OCI-LY3 (cell line): ENCODE results near the gene PARD3.

Experiments used
- H2AFZ ChIP-seq: fragments of 200-600, 300-600 bp; shearing (Covaris generic); 2 replicates; pipeline ENCODE4 v1.6.0; 2014; ENCODE audit warnings: antibody characterized with exemption, low read depth, low read length
- H3K27ac ChIP-seq: fragments of 200-600, 300-600 bp; sonication (generic); 2 replicates; pipeline ENCODE4 v1.5.1; 2014; ENCODE audit warnings: mild to moderate bottlenecking, low read length, moderate library complexity, mixed read lengths
- H3K27me3 ChIP-seq: fragments of 200-600, 300-600 bp; sonication (generic); 2 replicates; pipeline ENCODE4 v1.6.1; 2014; ENCODE audit warnings: low read depth, low read length, mixed read lengths
- H3K36me3 ChIP-seq: fragments of 200-600, 300-600 bp; sonication (generic); replicated peaks from 2 replicates; pipeline ENCODE3; 2014; ENCODE audit warnings: low read depth, low read length, mixed read lengths
- H3K4me1 ChIP-seq: fragments of 300-600, 200-600 bp; sonication (generic); 2 replicates; pipeline ENCODE4 v1.6.1; 2014; ENCODE audit warnings: low read length, mixed read lengths
- H3K4me2 ChIP-seq: fragments of 200-600, 300-600 bp; sonication (generic); 2 replicates; pipeline ENCODE4 v1.6.1; 2014; ENCODE audit warnings: low read length, mixed read lengths
- H3K4me3 ChIP-seq: fragments of 300-600, 200-600 bp; sonication (generic); 2 replicates; pipeline ENCODE4 v1.5.1; 2014; ENCODE audit warnings: antibody characterized with exemption, mild to moderate bottlenecking, low read length, moderate library complexity
- H3K79me2 ChIP-seq: fragments of 300-600, 200-600 bp; shearing (Covaris generic); 2 replicates; pipeline ENCODE4 v1.6.1; 2014; ENCODE audit warnings: mild to moderate bottlenecking, low read length, mixed read lengths
- H3K9ac ChIP-seq: fragments of 300-600, 200-600 bp; shearing (Covaris generic); 2 replicates; pipeline ENCODE4 v1.6.0; 2014; ENCODE audit warnings: mild to moderate bottlenecking, low read length, moderate library complexity
- H3K9me3 ChIP-seq: fragments of 200-600, 300-600 bp; shearing (Covaris generic); 2 replicates; pipeline ENCODE4 v1.6.1; 2014; ENCODE audit warnings: low read length, mixed read lengths; ENCODE audit not compliant: insufficient read depth
- H4K20me1 ChIP-seq: fragments of 200-600, 300-600 bp; sonication (generic); 2 replicates; pipeline ENCODE4 v1.6.1; 2016; ENCODE audit warnings: low read length, mixed read lengths; ENCODE audit not compliant: insufficient read depth
- EZH2phosphoT487 ChIP-seq: fragments of 200-600 bp; shearing (Covaris generic); IDR thresholded peaks from 2 replicates; pipeline ENCODE4 v1.6.1; 2018; ENCODE audit warnings: antibody characterized with exemption, mixed run types, low read depth
- TF ChIP-seq, protein P1 (sequence below): fragments of 200-600, 300-600 bp; sonication (generic); IDR thresholded peaks from 2 replicates; pipeline ENCODE4 v1.5.1; 2014; ENCODE audit warnings: antibody characterized with exemption, low read length, low read depth

Gene PARD3

GRCh38 chr10:34593930-34594329 lies 221.2 kb downstream of the PARD3 start:
- H3K4me3 ChIP-seq: no peak overlapping the region
- no peaks in the 10 kb centered on the region for H3K4me1 ChIP-seq
- no peak overlapping the region for H3K27ac ChIP-seq
- H3K36me3 ChIP-seq: no peaks in the 10 kb centered on the region
- no peak for TF ChIP-seq EZH2phosphoT487
- TF ChIP-seq, protein P1, sequence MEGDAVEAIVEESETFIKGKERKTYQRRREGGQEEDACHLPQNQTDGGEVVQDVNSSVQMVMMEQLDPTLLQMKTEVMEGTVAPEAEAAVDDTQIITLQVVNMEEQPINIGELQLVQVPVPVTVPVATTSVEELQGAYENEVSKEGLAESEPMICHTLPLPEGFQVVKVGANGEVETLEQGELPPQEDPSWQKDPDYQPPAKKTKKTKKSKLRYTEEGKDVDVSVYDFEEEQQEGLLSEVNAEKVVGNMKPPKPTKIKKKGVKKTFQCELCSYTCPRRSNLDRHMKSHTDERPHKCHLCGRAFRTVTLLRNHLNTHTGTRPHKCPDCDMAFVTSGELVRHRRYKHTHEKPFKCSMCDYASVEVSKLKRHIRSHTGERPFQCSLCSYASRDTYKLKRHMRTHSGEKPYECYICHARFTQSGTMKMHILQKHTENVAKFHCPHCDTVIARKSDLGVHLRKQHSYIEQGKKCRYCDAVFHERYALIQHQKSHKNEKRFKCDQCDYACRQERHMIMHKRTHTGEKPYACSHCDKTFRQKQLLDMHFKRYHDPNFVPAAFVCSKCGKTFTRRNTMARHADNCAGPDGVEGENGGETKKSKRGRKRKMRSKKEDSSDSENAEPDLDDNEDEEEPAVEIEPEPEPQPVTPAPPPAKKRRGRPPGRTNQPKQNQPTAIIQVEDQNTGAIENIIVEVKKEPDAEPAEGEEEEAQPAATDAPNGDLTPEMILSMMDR: no peak
- no peaks in the 10 kb centered on the region for H3K79me2 ChIP-seq
- no peak overlapping the region for H3K9ac ChIP-seq
- no peaks in the 10 kb centered on the region for H3K27me3 ChIP-seq
- H2AFZ ChIP-seq: no peak overlapping the region
- H3K4me2 ChIP-seq: no peak overlapping the region
- H3K9me3 ChIP-seq: no peaks in the 10 kb centered on the region
- no peaks in the 10 kb centered on the region for H4K20me1 ChIP-seq

GRCh38 chr10:34593374-34593890 lies 221.7 kb downstream of the PARD3 start:
- Histone ChIP-seq H3K36me3 (no peaks in the 10 kb centered on the region), H2AFZ (no peak overlapping the region), H3K4me3 (no peak overlapping the region), H4K20me1 (no peaks in the 10 kb centered on the region), H3K9me3 (no peaks in the 10 kb centered on the region), H3K4me2 (no peak overlapping the region), H3K4me1 (no peaks in the 10 kb centered on the region), H3K79me2 (no peaks in the 10 kb centered on the region), H3K27ac (no peak overlapping the region), H3K27me3 (0 out of 2 replicates have a peak, but pooled peaks cover 1% of the 10 kb centered on the region), H3K9ac (no peak overlapping the region)
- TF ChIP-seq, protein P1: no peak
- no peak for TF ChIP-seq EZH2phosphoT487

- no peak overlapping the region for H3K27ac ChIP-seq
- H3K4me1 ChIP-seq: no peaks in the 10 kb centered on the region
- H3K4me3 ChIP-seq: no peak overlapping the region
- H3K27me3 ChIP-seq: 0 out of 2 replicates have a peak, but pooled peaks cover 3% of the 10 kb centered on the region
- no peak overlapping the region for H2AFZ ChIP-seq
- no peak overlapping the region for H3K9ac ChIP-seq
- H3K36me3 ChIP-seq: no peaks in the 10 kb centered on the region
- H3K79me2 ChIP-seq: no peaks in the 10 kb centered on the region
- H4K20me1 ChIP-seq: no peaks in the 10 kb centered on the region
- no peaks in the 10 kb centered on the region for H3K9me3 ChIP-seq
- no peak overlapping the region for H3K4me2 ChIP-seq
- no peak for TF ChIP-seq EZH2phosphoT487
- TF ChIP-seq, protein P1: no peak
These were observed 224.3 kb downstream of the PARD3 start for GRCh38 chr10:34590793-34591192.

DNA sequence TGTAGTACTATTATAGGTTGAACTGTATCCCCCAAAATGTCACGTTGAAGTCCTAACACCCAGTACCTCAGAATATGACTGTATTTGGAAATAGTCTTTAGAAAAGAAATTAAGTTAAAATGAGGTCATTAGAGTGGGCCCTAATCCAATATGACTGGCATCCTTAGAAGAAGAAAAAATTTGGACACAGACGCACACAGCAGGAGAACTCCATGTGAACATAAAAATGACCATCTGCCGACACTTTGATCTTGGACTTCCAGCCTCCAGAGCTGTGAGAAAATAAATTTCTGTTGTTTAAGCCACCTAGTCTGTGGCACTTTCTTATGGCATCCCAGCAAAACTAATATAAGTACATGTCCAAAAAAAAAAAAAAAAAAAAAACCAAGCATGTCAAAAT lies 225.8 kb downstream of the PARD3 start:
- TF ChIP-seq, protein P1: no peak
- no peak for TF ChIP-seq EZH2phosphoT487
- H3K4me3 ChIP-seq: no peak overlapping the region
- no peak overlapping the region for H3K4me2 ChIP-seq
- H3K27ac ChIP-seq: no peak overlapping the region
- no peaks in the 10 kb centered on the region for H3K9me3 ChIP-seq
- no peaks in the 10 kb centered on the region for H3K4me1 ChIP-seq
- H3K79me2 ChIP-seq: no peaks in the 10 kb centered on the region
- H2AFZ ChIP-seq: no peak overlapping the region
- no peak overlapping the region for H3K9ac ChIP-seq
- no peaks in the 10 kb centered on the region for H3K36me3 ChIP-seq
- no peaks in the 10 kb centered on the region for H4K20me1 ChIP-seq
- H3K27me3 ChIP-seq: 0 out of 2 replicates have a peak, but pooled peaks cover 3% of the 10 kb centered on the region
